GM18499 (cell line): ENCODE measurements around the gene WRAP73.
"Not testable (repeated sequence)": the region's sequence is repeated elsewhere in the genome, so short reads cannot be mapped to it uniquely, and the experiment has no call there.

ENCODE experiments used
- ATAC-seq: cut with Tn5 transposase; IDR thresholded peaks from one replicate; pipeline ENCODE4 v1.9.1; 2021; ENCODE audit warnings: moderate number of reproducible peaks; ENCODE audit not compliant: insufficient read depth, unreplicated experiment

WRAP73 gene

GRCh38 chr1:3601743-3602142, 48.2 kb downstream of the WRAP73 start:
- no peak for ATAC-seq

GRCh38 chr1:3600354-3600753, 49.5 kb downstream of the WRAP73 start:
- no peak for ATAC-seq

GRCh38 chr1:3599816-3600215, 50.1 kb downstream of the WRAP73 start:
- ATAC-seq = no peak

GRCh38 chr1:3599286-3599811, 50.6 kb downstream of the WRAP73 start:
- no peak for ATAC-seq

GRCh38 chr1:3598522-3599285, 51.2 kb downstream of the WRAP73 start:
- no peak for ATAC-seq

- no peak for ATAC-seq
Observed at GRCh38 chr1:3598051-3598491, 51.8 kb downstream of the WRAP73 start.

GRCh38 chr1:3597599-3597964, 52.3 kb downstream of the WRAP73 start:
- ATAC-seq = no peak

GRCh38 chr1:3596663-3597598, 53.0 kb downstream of the WRAP73 start:
- ATAC-seq = no peak

- ATAC-seq = no peak
Observed at GRCh38 chr1:3595949-3596348, 54.0 kb downstream of the WRAP73 start.

- no peak for ATAC-seq
Observed at GRCh38 chr1:3594706-3595377, 55.1 kb downstream of the WRAP73 start.

GRCh38 chr1:3593745-3594144, 56.2 kb downstream of the WRAP73 start:
- no peak for ATAC-seq

- ATAC-seq = no peak
Observed at GRCh38 chr1:3593334-3593733, 56.6 kb downstream of the WRAP73 start.

GRCh38 chr1:3590951-3591865, 58.7 kb downstream of the WRAP73 start:
- ATAC-seq = no peak

GRCh38 chr1:3590139-3590763, 59.7 kb downstream of the WRAP73 start:
- ATAC-seq = no peak

- ATAC-seq = no peak
Observed at GRCh38 chr1:3588395-3588794, 61.5 kb downstream of the WRAP73 start.

- no peak for ATAC-seq
Observed at GRCh38 chr1:3586986-3587759, 62.7 kb downstream of the WRAP73 start.

- no peak for ATAC-seq
Observed at GRCh38 chr1:3585940-3586568, 63.8 kb downstream of the WRAP73 start.

- ATAC-seq = not testable (repeated sequence)
Observed at GRCh38 chr1:3585353-3585868, 64.5 kb downstream of the WRAP73 start.
